Smooth muscle cell (in vitro differentiated cells): ENCODE results near the gene CPNE5. TPM values are rescaled to one million over a fixed set of nuclear protein-coding genes. Genes with fewer than 3 reads are reported as not detected.

ENCODE experiments used
- DNase-seq: peaks from one replicate; lab custom pipeline; 2025; ENCODE audit not compliant: unreplicated experiment; lab: John Stamatoyannopoulos, UW
- H2AFZ ChIP-seq: fragments of 200-600 bp; sonication (generic); 2 replicates; pipeline ENCODE4 v1.6.0; 2016; ENCODE audit warnings: antibody characterized with exemption, low read depth, mild to moderate bottlenecking
- H3F3A ChIP-seq: fragments of 200-600 bp; sonication (generic); 2 replicates; pipeline ENCODE4 v1.6.0; 2017; ENCODE audit warnings: antibody characterized with exemption, low read depth
- H3K27ac ChIP-seq: fragments of 200-600 bp; sonication (generic); 2 replicates; pipeline ENCODE4 v1.5.1; 2016; ENCODE audit warnings: low read depth, mild to moderate bottlenecking
- H3K27me3 ChIP-seq: fragments of 200-600 bp; sonication (generic); 2 replicates; pipeline ENCODE4 v1.6.1; 2016; ENCODE audit warnings: low read depth, mild to moderate bottlenecking
- H3K36me3 ChIP-seq: fragments of 200-600 bp; sonication (generic); 2 replicates; pipeline ENCODE4 v1.5.1; 2016; ENCODE audit warnings: low read depth
- H3K4me1 ChIP-seq: fragments of 200-600 bp; sonication (generic); 2 replicates; pipeline ENCODE4 v1.5.1; 2016; ENCODE audit warnings: low read depth
- H3K4me2 ChIP-seq: fragments of 200-600 bp; sonication (generic); 2 replicates; pipeline ENCODE4 v1.6.0; 2016; ENCODE audit warnings: mild to moderate bottlenecking
- H3K4me3 ChIP-seq: fragments of 200-600 bp; sonication (generic); 2 replicates; pipeline ENCODE4 v1.5.1; 2016; ENCODE audit warnings: mild to moderate bottlenecking
- H3K79me2 ChIP-seq: fragments of 200-600 bp; sonication (generic); 2 replicates; pipeline ENCODE4 v1.6.0; 2016; ENCODE audit warnings: low read depth, mild to moderate bottlenecking
- H3K9ac ChIP-seq: fragments of 200-600 bp; sonication (generic); 2 replicates; pipeline ENCODE4 v1.6.0; 2016; ENCODE audit warnings: low read depth
- H3K9me3 ChIP-seq: fragments of 200-600 bp; sonication (generic); replicated peaks from 2 replicates; pipeline ENCODE4 v1.5.1; 2016; ENCODE audit warnings: low read depth
- H4K20me1 ChIP-seq: fragments of 200-600 bp; sonication (generic); 2 replicates; pipeline ENCODE4 v1.6.0; 2016; ENCODE audit warnings: low read depth
- WGBS: methylation state at CpG from one replicate; pipeline ENCODE4 v1.1.7; 2016; ENCODE audit warnings: low lambda C conversion rate; 5-methylcytosine and 5-hydroxymethylcytosine counted together
- polyA plus RNA-seq: library from polyadenylated mRNA; unstranded; fragments of >200 nt; fragmentation: Nextera tagmentation; extraction: Ambion mirVana; gene quantifications from 2 replicates; pipeline ENCODE4 v1.2.1, GENCODE V29; 2016
- total RNA-seq: library from RNA; depleted of rRNA; stranded (reverse); fragments of >200 nt; gene quantifications from 2 replicates; pipeline ENCODE4 v1.2.3, GENCODE V29; 2014
- TF ChIP-seq, protein P1 (sequence below): fragments of 200-600 bp; sonication (generic); IDR thresholded peaks from 2 replicates; pipeline ENCODE4 v1.5.1; 2017; ENCODE audit warnings: borderline replicate concordance, mild to moderate bottlenecking, antibody characterized with exemption; ENCODE audit not compliant: insufficient read depth, poor library complexity, severe bottlenecking

The CPNE5 gene
- total and polyA plus RNA-seq, 2 experiments from 2014 or later: 1.0 TPM; not detected in 1

DNA sequence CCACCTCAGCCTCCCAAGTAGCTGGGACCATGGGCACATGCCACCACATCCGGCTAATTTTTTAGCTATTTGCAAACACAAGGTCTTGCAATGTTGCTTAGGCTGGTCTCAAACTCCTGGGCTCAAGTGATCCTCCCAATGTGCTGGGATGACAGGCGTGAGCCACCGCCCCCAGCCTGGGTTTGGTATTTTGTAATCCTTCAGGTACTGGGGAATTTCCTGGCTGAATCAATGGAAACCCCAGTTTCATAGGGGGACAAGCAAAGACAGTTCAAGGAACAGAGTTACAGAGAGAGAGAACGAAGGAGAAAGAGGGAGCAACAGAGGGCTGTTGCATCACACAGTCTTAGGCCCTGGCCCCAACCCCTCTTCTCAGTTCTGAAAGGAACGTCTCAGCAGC, 105.9 kb downstream of the CPNE5 start:
- Histone ChIP-seq H3K9ac (no peak overlapping the region), H3K4me2 (no peak overlapping the region), H3K36me3 (no peaks in the 10 kb centered on the region), H3K9me3 (no peaks in the 10 kb centered on the region), H3K27me3 (no peaks in the 10 kb centered on the region), H3K79me2 (no peaks in the 10 kb centered on the region), H3K4me3 (no peak overlapping the region), H3F3A (no peaks in the 10 kb centered on the region), H3K4me1 (no peaks in the 10 kb centered on the region), H3K27ac (no peak overlapping the region), H2AFZ (no peak overlapping the region), H4K20me1 (no peaks in the 10 kb centered on the region)
- WGBS: 93% methylated on average over 5 of the region's 5 CpGs
- TF ChIP-seq, protein P1, sequence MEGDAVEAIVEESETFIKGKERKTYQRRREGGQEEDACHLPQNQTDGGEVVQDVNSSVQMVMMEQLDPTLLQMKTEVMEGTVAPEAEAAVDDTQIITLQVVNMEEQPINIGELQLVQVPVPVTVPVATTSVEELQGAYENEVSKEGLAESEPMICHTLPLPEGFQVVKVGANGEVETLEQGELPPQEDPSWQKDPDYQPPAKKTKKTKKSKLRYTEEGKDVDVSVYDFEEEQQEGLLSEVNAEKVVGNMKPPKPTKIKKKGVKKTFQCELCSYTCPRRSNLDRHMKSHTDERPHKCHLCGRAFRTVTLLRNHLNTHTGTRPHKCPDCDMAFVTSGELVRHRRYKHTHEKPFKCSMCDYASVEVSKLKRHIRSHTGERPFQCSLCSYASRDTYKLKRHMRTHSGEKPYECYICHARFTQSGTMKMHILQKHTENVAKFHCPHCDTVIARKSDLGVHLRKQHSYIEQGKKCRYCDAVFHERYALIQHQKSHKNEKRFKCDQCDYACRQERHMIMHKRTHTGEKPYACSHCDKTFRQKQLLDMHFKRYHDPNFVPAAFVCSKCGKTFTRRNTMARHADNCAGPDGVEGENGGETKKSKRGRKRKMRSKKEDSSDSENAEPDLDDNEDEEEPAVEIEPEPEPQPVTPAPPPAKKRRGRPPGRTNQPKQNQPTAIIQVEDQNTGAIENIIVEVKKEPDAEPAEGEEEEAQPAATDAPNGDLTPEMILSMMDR: no peak
- DNase-seq: no peak

GRCh38 chr6:36731622-36732310, 107.5 kb downstream of the CPNE5 start:
- Histone ChIP-seq H4K20me1 (peaks cover 4% of the 10 kb centered on the region), H2AFZ (no peak overlapping the region), H3K9me3 (no peaks in the 10 kb centered on the region), H3K4me2 (no peak overlapping the region), H3K36me3 (no peaks in the 10 kb centered on the region), H3K27me3 (no peaks in the 10 kb centered on the region), H3K4me3 (no peak overlapping the region), H3K4me1 (peaks cover 3% of the 10 kb centered on the region), H3F3A (no peaks in the 10 kb centered on the region), H3K79me2 (no peaks in the 10 kb centered on the region), H3K27ac (no peak overlapping the region), H3K9ac (no peak overlapping the region)
- 92% methylated on average over 12 of the region's 12 CpGs for WGBS
- no peak for DNase-seq
- TF ChIP-seq, protein P1: no peak

GRCh38 chr6:36730424-36731380, 108.5 kb downstream of the CPNE5 start:
- no peaks in the 10 kb centered on the region for H3K79me2 ChIP-seq
- TF ChIP-seq, protein P1: no peak
- no peaks in the 10 kb centered on the region for H3K36me3 ChIP-seq
- no peak for DNase-seq
- H3K27ac ChIP-seq: no peak overlapping the region
- no peaks in the 10 kb centered on the region for H3K9me3 ChIP-seq
- WGBS: 77% methylated on average over 14 of the region's 15 CpGs
- no peak overlapping the region for H2AFZ ChIP-seq
- H3K27me3 ChIP-seq: no peaks in the 10 kb centered on the region
- peaks cover 4% of the 10 kb centered on the region for H4K20me1 ChIP-seq
- peaks cover 3% of the 10 kb centered on the region for H3K4me1 ChIP-seq
- H3K9ac ChIP-seq: no peak overlapping the region
- no peak overlapping the region for H3K4me2 ChIP-seq
- no peaks in the 10 kb centered on the region for H3F3A ChIP-seq
- H3K4me3 ChIP-seq: no peak overlapping the region
